ENCODE results near the gene AFDN.
"Not testable (repeated sequence)": the region's sequence is repeated elsewhere in the genome, so short reads cannot be mapped to it uniquely, and the experiment has no call there.

AFDN gene

DNA sequence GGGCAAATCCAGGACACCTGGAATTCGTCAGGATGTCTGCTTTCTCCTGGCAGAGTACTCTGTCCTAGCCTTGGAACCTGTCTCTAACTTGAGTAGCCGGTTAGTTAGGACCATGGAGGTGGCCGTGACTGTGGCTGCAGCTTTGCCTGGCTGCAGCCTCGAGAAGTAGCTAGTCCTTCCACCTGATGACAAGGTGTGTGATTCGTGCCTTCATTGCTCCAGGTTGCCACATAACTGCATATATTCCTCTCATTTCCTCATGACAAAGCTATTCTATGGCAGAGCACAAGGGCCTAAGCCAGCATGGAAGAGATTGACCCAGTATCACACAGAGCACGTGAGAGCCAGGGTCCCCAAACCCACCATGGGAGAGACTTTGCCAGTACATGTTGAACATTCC, 130.9 kb downstream of the AFDN start:
- no peak for DNase-seq

DNA sequence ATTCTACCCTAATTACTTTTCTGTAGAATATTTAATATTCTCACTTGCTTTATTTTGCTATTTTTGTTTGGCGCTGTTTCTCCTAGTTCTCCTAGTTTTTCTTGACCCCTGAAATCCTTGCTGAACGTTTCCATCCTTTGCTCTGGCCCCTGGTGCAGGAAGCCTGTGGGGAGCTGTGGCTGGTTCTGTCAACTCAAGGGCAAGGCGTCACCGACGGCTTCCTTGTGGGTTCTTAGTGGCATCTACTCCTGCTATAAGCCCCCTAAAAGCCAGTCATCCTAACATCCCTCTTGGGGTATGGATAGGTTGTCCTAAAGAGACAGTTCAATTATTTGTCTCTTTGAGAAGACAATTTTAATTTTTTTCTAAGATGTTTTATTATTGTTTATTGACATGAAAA, 133.9 kb downstream of the AFDN start:
- DNase-seq = no peak

DNA sequence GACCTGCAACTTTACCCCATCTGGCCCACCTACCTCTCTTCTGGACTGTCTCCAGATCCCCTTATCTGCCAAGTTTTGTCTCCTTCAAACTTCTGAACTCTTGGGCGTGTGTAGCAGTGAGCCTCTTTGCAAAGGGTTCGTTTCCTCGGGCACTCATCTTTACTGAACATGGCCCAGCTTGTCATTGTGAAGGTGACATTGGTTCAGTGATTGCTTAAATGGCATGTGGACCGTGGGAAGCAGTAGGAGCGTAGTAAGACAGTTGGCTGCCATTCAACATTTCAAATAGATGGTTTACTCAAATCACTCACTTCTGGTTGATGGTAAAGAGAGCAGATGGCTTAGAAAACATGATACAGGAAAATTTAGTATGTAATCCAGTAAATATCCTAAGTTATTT, 136.0 kb downstream of the AFDN start:
- DNase-seq = no peak

DNA sequence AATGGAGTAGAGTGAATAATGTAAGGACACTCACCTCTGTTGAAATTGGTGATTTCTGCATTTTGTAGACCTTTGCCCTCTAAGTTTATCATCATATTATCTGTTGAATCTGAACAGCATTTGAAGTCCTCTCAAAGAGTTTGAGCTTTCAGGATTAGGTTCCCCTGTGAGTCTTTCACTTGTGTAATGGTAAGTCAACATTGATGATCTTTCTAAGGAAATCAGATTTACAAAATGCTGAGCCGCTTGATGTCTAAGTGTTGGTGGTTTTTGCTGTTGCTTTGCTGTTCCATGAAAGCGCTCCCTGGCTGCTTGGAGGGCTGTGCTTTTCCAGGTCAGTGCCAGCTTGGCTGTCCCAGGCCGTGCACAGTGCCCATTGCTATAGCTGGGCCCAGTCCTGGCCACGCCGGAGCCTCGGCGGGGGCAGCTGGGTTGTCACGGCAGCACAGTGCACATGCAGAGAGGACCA, 136.9 kb downstream of the AFDN start:
- DNase-seq = no peak

DNA sequence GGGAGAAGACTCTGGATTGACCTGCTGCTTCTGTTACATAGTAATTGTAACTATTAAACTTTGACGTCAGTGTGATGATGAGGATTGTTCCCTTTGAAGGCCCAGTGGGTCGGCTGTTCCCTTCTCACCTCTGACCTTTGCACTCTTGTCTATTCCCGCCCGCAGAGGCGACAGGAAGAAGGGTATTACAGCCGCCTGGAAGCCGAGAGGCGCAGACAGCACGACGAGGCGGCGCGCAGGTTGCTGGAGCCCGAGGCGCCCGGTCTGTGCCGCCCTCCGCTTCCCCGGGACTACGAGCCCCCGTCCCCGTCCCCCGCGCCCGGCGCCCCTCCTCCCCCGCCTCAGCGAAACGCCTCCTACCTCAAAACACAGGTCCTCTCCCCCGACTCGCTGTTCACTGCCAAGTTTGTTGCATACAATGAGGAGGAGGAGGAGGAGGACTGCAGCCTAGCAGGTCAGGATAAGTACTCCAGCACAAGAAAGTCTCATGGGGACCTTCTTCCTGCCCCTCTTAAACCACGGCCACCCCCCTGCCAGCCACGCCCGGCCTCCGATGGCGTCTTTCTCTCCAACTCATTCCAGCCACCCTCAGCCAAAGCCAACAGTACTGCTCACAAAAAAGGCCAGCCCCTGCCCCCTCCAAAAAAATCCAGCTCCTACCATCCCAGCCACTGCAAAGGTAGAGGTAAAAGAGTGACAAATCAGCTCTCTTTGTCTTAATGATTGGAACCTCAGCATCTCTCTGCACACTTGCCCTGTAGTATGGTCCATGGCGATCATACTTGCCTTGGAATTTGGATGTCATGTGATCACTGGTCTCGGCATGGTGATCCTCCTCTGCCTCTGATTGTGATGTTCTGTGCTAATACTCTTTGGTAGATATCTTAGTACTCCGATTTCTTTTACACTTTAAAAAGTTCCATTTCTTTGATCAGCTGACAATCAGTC, 139.2 kb downstream of the AFDN start:
- no peak for DNase-seq

DNA sequence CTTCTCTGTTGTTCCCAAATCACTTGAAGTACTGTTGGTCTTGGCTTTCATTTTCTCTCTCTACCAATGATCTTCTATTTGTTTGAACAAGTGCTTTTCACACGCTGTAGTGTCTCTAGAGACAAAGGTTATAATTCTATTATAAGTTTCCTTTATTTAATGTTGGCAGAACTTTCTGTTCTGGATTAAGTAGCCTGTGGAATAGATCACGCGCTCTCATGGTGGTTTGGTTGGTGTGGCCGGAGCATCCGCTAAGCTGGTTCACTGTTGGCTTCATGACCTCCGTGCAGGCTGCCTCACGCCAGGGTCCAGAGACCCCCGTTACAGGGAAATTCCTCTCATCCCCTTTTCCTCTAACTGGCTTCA, 139.8 kb downstream of the AFDN start:
- no peak for DNase-seq

DNA sequence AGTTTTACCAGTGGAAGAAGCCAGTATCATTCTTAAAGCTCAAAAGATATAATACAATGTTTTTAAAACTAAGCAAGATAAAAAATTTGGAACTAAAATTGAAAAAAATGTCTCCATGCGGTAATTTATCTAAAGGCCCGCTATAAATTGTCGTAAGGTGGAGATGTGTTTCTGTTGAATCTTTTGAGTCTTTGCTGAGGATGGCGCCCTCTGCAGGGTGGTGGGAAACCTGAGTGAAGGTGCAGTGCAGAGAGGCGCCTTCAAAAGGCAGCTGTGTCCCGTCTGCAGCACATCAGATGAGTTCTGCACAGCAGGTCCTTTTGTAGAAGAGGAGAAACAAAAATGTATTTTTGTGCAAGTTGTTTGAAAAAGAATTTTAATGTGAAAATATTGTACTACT, 141.4 kb downstream of the AFDN start:
- no peak for DNase-seq

DNA sequence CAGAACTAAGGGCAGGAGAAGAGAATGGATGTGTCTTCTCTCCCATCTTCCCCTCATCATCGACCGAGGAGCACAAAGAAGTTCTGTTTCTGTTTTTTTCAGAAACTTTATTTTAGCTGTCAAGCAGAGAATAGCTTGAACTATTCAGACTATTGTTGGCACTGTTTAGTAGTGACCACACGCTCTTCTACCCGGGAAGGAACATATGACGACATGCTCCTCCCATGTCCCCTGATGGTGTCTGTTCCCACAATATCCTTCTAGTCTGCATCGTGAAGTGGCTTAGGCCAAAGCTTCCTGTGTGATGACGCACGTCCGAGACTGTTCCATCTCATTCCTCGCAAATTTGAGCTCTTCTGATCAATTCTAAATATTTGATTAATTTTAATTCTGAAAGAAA, 143.5 kb downstream of the AFDN start:
- DNase-seq = no peak

DNA sequence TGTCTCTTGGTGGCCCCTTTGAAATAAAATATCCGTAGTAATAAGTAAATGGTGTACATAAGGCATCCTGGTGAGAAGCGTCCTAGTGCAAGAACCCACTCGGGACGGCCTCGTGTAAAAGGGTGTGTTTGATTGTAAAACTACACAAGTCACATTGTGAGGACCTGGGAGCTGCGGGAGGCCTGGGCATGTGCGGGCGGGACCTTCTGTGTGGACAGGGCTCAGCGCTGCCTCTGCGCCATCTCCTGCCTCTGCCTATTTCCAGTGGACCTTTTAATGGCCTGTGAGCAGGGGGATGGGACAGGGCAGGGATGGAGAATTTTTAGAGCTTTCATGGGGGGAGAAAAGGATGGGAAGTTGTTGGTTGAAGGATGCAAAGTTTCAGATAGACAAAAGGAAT, 145.5 kb downstream of the AFDN start:
- DNase-seq = no peak

DNA sequence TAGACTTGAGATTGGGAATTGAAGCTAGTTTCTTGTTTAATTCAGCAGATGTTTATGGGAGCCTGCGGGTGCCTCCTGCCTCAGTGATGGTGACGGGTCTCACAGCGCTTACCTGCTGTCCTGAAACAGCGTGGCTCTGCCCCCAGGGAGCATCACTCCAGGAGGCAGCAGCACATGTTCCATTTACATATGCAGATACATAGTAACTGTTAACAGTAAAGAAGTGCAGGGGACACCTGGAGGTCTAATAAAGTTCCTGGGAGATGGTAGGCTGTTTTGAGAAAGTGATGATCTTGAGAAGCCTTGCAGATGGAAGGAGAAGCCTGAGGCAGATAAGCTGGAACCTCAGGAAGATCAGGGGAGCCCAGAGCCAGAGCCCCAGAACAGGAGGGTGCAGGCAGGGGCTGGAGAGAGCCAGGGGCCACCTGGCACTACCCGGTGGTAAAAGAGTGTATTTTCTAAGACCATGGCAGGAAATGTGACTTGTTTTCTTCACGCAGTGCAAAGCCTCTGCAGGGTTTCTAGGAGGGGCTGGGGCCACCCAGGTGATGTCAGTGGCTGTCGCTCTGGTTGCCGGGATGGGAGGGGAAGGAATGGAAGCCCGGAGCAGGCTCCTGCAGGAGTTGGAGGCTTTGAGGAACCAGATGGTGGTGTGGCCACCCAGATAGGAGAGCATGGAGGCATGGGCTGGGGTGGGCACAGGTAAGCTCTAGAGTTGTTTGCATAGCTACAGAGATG, 146.6 kb downstream of the AFDN start:
- DNase-seq = no peak

DNA sequence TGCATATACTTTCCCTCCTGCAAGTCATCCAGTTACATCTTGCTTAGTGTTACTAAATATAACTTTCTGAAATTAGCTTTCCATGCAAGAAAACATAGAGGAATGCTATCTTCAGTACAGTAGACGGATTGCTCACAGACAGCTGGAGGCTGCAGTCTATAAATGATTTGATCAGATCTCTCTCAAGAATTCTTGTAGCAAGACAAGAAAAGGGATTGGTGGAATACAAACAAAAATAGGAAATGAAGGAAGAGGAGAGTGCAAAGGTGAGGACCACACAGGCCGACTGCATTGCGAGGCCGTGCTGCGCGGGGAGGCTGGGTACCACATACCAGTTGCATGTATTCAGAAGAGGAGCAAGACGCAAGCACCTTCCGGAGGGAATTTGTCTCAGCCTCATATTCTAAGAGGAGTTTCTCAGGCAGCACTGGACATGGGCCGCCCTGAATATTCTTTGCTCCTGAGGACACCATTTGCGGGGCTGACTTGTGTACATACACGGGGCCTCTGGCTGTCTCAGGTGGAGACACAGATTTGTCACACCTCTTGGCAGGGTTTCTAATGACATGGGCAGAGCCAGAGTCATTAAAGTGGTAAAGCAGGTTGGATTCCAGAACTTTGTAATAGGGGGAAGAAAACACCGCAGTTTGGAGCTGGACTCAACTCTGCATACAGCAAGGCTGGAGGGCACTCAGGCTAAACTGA, 148.1 kb downstream of the AFDN start:
- DNase-seq = no peak

DNA sequence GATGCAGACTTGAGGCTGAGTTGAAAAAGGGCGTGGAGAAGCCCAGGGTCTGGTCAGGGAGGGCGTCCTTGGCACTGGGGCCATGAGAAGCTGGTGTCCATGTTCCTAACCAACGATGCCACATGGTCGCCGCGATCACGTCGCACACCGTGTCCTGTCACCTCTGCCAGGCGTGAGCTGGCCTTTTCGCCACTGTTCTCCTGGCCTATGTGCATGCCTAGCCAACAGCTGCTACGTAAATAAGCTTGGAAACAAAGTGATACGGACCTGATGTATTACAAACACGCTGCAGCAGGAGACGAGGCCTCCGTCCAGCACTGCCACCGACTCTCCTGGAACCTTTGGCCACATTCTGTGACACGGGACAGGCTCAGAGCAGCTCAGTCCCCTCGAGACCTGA, 148.7 kb downstream of the AFDN start:
- no peak for DNase-seq

DNA sequence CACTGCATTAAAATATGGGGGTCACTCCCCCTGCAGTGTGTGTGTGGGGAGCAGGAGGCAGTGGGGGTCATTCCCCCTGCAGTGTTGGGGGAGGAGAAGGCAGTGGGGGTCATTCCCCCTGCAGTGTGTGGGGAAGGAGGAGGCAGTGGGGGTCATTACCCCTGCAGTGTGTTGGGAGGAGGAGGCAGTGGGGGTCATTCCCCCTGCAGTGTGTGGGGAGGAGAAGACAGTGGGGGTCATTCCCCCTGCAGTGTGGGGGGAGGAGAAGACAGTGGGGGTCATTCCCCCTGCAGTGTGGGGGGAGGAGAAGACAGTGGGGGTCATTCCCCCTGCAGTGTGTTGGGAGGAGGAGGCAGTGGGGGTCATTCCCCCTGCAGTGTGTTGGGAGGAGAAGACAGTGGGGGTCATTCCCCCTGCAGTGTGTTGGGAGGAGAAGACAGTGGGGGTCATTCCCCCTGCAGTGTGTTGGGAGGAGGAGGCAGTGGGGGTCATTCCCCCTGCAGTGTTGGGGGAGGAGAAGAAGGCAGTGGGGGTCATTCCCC, 149.5 kb downstream of the AFDN start:
- not testable (repeated sequence) for DNase-seq

DNA sequence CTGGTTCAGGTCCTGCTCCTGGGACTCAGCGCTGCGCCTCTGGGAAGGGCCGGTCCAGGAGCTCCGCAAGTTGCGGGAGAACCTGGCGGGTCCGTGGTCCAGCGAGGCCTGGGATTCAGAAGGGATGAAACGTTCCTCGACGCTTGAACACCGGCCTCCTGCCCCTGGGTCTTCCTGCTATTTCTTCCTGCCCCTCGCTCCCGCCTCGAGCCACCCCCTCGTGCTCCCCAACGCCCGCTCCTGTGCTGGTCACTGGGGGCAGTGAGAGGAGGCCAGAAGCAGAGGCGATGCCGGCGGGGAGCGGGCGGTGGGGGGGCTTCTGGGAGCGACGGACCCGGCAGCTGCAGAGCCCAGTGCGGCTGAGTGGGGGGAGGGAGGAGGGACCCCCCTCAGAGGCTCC, 150.0 kb downstream of the AFDN start:
- DNase-seq = no peak

DNA sequence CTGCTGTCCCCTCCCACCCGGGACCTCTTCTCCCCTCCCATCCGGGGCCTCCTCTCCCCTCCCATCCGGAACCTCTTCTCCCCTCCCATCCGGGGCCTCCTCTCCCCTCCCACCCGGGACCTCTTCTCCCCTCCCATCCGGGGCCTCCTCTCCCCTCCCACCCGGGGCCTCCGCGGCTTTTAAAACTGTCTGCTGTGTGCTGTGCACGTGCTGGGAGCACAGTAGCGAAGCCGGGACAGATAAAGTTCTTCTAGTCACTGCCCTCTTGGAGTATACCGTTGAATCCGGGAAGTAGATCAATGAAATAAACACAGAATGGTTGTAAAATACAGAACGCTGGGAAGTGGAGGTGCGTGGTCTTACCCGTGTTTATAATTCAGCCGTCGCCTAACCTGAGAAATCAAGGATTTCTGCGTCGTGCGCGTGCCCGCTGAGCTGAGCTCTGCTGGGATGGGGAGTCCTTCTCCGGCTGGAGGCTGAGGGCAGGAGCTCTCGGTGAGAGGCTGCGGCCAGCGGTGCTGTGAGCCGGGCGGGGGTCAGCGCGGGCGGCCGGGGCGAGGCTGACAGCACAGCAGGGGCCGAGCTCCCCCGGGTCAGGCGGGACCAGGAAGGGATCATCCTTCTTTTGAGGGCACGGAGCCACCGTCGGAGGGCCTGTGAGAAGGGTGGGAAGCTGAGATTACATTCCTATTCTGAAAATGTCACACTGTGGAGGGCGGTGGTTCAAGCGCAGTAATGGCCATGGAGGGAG, 151.2 kb downstream of the AFDN start:
- DNase-seq = no peak

DNA sequence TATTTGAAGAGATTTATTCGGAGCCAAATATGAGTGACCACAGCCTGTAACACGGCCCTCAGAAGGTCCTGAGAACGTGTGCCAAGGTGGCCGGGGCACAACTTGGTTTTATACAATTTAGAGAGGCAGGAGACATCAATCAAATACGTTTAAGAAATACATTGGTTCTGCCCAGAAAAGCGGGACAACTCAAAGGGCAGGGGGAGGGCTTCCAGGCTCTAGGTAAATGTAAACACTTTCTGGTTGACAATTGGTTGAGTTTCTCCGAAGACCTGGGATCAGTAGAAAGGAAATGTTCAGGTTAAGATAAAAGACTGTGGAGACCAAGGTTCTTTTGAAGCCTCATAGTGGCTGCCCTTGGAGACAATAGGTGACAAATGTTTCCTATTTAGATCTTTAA, 151.9 kb downstream of the AFDN start:
- no peak for DNase-seq

DNA sequence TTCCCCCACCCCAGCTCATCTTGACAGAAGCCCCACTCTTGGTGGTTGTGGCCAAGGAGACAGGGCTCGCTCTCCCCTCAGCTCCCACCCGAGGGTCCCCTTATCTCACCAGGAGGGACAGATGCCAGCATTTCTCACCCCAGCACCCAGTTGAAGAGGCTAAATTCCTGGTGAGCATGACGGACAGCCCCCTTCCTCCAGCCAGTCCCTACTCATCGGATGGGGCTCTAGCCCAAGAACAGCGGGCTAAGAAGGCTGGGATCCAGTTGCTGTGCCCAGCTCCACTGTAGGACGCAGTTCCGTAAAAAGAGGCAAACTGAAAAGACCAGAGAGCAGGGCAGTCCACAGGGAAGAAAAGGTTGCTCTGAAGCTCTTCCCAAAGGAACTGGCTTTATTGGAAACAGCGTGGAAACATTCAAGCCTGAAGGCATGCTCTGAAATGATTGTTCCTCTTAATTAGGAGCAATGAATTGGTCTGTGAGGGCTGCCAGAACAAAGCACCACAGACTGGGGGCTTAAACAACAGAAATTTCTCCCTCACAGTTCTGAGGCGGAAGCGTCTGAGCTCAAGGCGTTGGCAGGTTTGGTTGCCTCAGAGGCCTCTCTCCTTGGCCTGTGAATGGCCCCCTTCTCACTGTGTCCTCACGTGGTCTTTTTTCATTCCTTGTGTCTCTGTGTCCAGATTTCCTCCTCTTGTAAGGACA, 152.9 kb downstream of the AFDN start:
- no peak for DNase-seq

DNA sequence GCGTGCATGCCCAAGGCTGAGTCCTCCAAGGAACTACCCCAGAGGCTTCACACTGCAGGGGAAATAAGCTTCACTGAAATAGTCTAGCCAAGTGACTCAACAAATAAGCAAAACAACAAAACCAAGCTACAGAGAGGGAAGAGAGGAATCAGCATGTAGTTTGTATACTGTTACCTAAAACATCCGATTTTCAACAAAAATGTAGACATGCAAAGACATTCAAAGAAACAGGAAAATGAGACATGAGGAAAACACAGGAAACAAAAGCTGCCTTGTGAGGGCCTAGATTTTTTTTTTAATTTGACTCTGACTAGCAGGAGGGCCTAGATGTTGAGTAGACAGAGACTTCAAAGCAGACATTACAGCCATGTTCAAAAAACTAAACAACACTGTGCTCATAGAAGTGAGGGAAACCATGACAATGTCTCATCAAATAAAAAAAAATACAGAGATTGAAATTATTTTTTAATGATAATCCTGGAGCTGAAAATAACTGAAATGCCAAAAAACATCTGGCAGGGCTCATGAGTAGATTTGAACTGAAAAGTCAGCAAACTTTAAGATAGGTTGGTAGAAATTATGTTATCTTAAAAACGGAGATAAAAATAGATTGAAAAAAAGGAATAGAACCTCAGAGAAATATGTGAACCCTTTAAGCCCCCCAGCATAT, 154.3 kb downstream of the AFDN start:
- DNase-seq = no peak

DNA sequence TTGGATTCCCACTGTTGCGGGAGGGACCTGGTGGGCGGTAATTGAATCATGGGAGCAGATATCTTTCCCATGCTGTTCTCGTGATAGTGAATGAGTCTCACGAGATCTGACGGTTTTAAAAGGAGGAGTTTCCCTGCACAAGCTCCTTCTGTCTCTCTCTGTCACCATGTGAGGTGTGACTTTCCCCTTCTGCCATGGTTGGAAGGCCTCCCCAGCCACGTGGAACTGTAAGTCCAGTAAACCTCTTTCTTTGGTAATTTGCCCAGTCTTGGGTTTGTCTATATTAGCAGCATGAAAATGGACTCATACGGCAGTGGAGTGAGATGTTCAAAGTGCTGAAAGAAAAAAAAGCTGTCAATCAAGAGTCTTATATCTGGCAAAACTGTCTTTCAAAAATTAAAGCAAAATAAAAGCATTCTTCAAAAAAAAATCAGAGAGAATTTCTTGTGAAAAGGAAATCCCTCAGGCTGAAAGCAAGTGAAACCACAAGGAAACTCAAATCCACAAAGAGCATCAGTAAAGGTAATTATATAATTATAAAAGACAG, 155.3 kb downstream of the AFDN start:
- DNase-seq = no peak

DNA sequence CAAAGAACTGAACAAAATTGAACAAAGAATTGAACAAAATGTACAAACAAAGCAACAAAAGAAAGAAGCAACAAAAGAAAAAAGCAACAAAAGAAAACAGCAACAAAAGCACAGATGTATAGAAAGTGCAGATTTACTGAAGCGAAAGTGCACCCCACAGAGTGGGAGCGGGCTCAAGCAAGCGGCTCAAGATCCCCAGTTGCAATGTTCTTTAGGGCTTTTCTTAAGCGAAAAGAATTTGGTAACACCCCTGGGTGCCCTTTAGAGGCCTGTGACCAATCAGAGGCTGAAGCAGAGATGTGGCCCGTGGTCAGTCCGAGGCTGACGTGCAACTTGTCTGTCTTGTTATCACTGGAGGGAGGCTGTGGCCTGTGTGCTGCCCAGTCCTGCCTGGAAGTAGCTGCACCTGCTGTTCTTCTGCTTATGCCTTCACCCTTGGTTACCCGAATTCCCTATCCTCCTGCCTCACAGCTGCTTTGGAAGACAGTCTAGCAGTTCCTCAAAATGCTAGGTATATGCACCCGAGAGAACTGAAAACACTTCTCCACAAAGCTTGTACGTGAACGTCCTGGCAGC, 157.5 kb downstream of the AFDN start:
- DNase-seq = no peak

Data from COR-L47 (cell line).